Measurements from ENCODE around the gene WDR55. TPM values are rescaled to one million over a fixed set of nuclear protein-coding genes. Genes with fewer than 3 reads are reported as not detected.
"Not testable (repeated sequence)": the region's sequence is repeated elsewhere in the genome, so short reads cannot be mapped to it uniquely, and the experiment has no call there.

The WDR55 gene
- total RNA-seq, 4 donors from 2014 or later: 15.1 to 33.0 (median 21.1) TPM

DNA sequence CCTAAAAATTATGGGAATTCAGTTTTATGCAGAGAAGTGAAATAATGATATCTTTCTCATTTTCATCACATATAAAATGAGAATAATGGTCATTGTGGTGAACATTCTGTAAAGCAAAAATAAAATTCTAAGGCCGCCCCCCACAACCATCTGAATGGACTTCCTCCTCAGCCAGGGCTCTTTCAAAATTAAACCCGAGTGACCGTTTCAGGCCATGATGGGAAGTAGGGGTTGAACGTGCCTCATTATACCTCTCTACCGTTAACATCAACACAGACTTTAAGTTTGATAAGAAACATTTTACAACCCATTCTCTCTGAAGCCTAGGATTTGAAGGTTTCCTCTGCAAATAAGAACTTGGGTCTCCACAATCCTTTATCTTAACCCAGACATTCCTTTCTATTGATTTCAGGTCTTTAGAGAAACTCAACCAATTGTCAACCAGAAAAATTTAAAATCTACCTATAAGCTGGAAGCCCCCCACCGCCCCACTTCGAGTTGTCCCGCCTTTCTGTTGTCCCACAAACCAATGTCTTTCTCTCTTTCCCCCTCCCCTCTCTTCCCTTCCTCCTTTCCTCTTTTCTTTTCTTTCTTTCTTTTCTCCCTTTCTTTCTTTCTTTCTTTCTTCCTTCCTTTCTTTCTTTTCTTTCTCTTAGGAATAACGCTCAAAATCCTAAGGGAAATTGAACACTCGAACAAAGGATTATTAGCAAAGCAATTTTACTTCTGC lies 27.2 kb upstream of the WDR55 start:
- Histone ChIP-seq H3K4me3 (no peak overlapping the region), H3K9me3 (no peaks in the 10 kb centered on the region), H3K4me1 (peaks cover 0 to 43% (median 11%) of the 10 kb centered on the region in 4 donors), H3K27ac (no peak overlapping the region), H3K27me3 (no peaks in the 10 kb centered on the region), H3K36me3 (peaks cover 0 to 13% (median 0%) of the 10 kb centered on the region in 3 donors)
- 82 to 88% methylated on average over 10 of the region's 10 CpGs for WGBS, 2 donors
- TF ChIP-seq EP300 (IDR thresholded peaks at IDR 0.05) (no peak), POLR2A (IDR thresholded peaks at IDR 0.05) (no peak)
- TF ChIP-seq, protein P1, sequence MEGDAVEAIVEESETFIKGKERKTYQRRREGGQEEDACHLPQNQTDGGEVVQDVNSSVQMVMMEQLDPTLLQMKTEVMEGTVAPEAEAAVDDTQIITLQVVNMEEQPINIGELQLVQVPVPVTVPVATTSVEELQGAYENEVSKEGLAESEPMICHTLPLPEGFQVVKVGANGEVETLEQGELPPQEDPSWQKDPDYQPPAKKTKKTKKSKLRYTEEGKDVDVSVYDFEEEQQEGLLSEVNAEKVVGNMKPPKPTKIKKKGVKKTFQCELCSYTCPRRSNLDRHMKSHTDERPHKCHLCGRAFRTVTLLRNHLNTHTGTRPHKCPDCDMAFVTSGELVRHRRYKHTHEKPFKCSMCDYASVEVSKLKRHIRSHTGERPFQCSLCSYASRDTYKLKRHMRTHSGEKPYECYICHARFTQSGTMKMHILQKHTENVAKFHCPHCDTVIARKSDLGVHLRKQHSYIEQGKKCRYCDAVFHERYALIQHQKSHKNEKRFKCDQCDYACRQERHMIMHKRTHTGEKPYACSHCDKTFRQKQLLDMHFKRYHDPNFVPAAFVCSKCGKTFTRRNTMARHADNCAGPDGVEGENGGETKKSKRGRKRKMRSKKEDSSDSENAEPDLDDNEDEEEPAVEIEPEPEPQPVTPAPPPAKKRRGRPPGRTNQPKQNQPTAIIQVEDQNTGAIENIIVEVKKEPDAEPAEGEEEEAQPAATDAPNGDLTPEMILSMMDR (IDR thresholded peaks at IDR 0.05): no peak
- DNase-seq (ENCODE audit: low spot score in 2 of 2): no peak

DNA sequence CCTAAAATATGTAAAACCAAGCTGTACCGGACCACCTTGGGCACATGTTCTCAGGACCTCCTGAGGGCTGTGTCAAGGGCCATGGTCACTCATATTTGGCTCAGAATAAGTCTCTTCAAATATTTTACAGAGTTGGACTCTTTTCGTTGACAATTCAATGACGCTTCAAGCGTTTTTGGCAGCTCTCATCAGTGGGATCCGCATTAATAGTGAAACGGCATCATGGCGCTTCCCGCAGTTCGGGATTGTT lies 25.9 kb upstream of the WDR55 start:
- Histone ChIP-seq H3K4me3 (peak overlapping the region; percentile 68 to 91 (median 86)), H3K36me3 (peaks cover 0 to 26% (median 0%) of the 10 kb centered on the region in 3 donors), H3K4me1 (peaks cover 0 to 48% (median 11%) of the 10 kb centered on the region in 4 donors), H3K27ac (peak overlapping the region; percentile 84 to 97 (median 92))
- not testable (repeated sequence) for DNase-seq (ENCODE audit: low spot score in 2 of 2); H3K9me3 ChIP-seq; H3K27me3 ChIP-seq
- WGBS, 2 donors: 14 to 27% methylated on average over 9 of the region's 9 CpGs

DNA sequence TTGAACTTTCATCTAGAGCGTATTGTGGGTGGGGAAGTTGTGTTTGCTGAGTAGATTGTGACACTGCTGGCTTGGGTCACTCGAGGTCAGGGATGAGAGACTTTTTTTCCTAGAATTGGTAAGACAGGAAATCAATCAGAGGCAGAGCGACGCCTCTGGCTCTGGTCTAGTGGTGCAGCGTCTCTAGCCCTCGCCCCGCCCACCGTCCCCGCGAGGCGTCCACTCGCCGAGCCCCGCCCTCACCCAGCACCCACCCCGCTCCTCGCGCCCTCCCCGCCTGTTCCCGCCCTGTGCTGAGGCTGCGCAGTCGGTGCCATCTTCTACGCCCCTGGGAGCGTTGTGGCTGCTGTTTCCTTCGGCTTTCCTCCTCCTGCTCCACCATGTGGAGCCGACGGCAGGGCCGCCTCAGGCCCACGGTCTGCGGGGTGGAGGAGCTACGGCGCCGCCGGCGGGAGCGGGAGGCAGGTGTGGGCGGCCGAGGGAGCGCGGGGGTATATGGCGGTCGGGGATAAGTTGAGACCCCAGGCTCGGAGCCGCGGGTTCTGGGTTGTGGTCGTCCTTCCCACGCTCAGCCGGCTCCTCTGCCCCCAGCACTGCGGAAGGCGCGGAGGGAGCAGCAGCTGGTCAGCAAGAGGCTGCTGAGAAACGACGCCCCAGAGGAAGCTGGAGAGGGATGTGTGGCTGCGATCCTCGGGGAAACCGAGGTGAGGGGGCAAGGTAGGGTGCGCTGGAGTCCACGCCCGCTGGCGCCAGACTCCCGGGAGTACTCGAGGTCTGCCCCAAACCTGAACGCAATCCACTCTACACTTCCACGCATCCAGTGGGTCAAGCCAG lies 25.3 kb upstream of the WDR55 start, which contains the start of gene TMCO6:
Gene TMCO6 (plus strand): TSS at position 304 of the 834 bp plus-strand sequence. CDS start 77 bp downstream, at position 381.
- 1% methylated on average over 38 to 60 of the region's 63 CpGs for WGBS, 2 donors
- Histone ChIP-seq H3K9me3 (no peaks in the 10 kb centered on the region), H3K27me3 (no peaks in the 10 kb centered on the region), H3K4me3 (peak within 1 kb of the TSS; percentile 68 to 91 (median 86)), H3K36me3 (peaks cover 0 to 31% (median 0%) of the 10 kb centered on the region in 3 donors), H3K4me1 (peaks cover 0 to 48% (median 11%) of the 10 kb centered on the region in 4 donors), H3K27ac (peak within 1 kb of the TSS; percentile 84 to 97 (median 92))
- TF ChIP-seq EP300 (IDR thresholded peaks at IDR 0.05): peak; percentile 77 to 89
- TF ChIP-seq POLR2A (IDR thresholded peaks at IDR 0.05): peak in 1 of 2 donors; percentile 60
- TF ChIP-seq, protein P1 (IDR thresholded peaks at IDR 0.05): peak; percentile 61 to 90 (median 76)
- peak; percentile 97 for DNase-seq (ENCODE audit: low spot score in 2 of 2)

DNA sequence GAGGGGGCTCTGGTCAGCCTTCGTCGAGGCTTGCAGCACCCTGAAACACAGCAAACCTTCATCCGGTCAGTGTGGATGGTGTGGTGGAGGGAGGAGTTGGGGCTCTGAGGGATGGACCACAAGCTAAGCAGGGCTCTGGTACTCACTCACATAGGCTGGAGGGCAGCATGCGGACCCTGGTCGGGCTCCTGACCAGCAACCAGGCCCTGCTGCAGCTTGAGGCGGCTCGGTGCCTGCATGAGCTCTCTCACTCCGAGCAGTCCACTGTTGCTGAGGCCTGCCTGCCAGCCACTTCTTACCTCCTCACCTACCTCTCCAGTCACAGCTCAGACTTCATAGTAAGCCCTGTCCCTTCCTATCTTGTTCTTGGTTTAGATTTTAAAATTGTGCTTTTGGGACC lies 23.0 kb upstream of the WDR55 start:
- Histone ChIP-seq H3K27me3 (no peaks in the 10 kb centered on the region), H3K36me3 (peaks cover 0 to 48% (median 0%) of the 10 kb centered on the region in 3 donors), H3K27ac (no peak overlapping the region), H3K4me3 (no peak overlapping the region), H3K4me1 (peaks cover 0 to 66% (median 19%) of the 10 kb centered on the region in 4 donors), H3K9me3 (no peaks in the 10 kb centered on the region)
- no peak for DNase-seq (ENCODE audit: low spot score in 2 of 2)
- WGBS, 2 donors: 83 to 85% methylated on average over 8 of the region's 8 CpGs
- TF ChIP-seq, protein P1 (IDR thresholded peaks at IDR 0.05): no peak
- TF ChIP-seq POLR2A (IDR thresholded peaks at IDR 0.05) (no peak), EP300 (IDR thresholded peaks at IDR 0.05) (no peak)

DNA sequence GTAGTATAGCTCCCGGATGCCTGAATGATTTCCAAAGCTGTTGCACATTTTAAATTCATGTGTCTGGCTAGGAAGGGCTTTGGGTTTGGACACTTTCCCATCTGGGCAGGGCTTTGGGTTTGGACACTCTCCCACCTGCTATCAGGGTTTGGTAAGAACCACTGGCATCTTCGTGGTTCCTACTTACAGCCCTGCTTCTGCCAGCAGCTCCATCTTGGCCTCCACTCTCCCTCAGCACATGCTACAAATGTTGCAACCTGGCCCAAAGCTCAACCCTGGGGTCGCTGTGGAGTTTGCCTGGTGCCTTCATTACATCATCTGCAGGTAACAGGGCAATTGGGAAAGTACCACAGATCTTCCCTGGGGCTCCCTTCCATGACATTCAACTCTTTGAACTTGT lies 22.0 kb upstream of the WDR55 start:
- Histone ChIP-seq H3K4me1 (peaks cover 0 to 70% (median 22%) of the 10 kb centered on the region in 4 donors), H3K4me3 (no peak overlapping the region), H3K27me3 (no peaks in the 10 kb centered on the region), H3K36me3 (peaks cover 0 to 48% (median 0%) of the 10 kb centered on the region in 3 donors), H3K27ac (no peak overlapping the region), H3K9me3 (no peaks in the 10 kb centered on the region)
- no peak for TF ChIP-seq POLR2A (IDR thresholded peaks at IDR 0.05)
- TF ChIP-seq, protein P1 (IDR thresholded peaks at IDR 0.05): no peak
- peak in 1 of 2 donors; percentile 28 for TF ChIP-seq EP300 (IDR thresholded peaks at IDR 0.05)
- DNase-seq (ENCODE audit: low spot score in 2 of 2): peak in 1 of 2 donors; percentile 21
- WGBS, 2 donors: 71 to 85% methylated on average over 3 of the region's 3 CpGs

Data from tibial nerve (tissue), 4 donors.